ENCODE data around the gene DCAF12. TPM values are rescaled to one million over a fixed set of nuclear protein-coding genes. Genes with fewer than 3 reads are reported as not detected.

DCAF12 gene
- total and polyA plus RNA-seq, 5 donors from 2014 or later: 21.0 to 28.2 (median 24.1) TPM

DNA sequence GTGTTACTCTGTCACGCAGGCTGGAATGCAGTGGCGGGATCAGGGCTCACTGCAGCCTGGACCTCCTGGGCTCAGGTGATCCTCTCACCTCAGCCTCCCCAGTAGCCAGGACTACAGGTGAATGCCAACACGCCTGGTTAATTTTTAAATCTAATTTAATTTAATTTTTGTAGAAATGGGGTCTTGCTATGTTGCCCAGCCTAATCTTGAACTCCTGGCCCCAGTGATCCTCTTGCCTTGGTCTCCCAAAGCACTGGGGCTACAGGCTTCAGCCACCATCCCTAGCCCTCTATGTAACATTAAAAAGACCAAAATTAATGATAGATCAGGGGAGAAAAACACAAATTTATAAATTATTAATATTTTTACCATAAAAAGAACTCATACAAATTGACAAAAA lies 66.5 kb downstream of the DCAF12 start:
- Histone ChIP-seq H3K36me3 (ENCODE audit: control insufficient read depth, insufficient read depth, low read length) (no peaks in the 10 kb centered on the region), H3K27me3 (ENCODE audit: control insufficient read depth, insufficient read depth, low read length) (no peaks in the 10 kb centered on the region), H3K4me1 (ENCODE audit: control insufficient read depth, insufficient read depth, low read length, poor library complexity, severe bottlenecking) (no peaks in the 10 kb centered on the region), H3K27ac (ENCODE audit: insufficient read depth, low read length, poor library complexity, severe bottlenecking) (no peak overlapping the region), H3K4me3 (ENCODE audit: low read depth, low read length) (no peak overlapping the region), H3K9me3 (ENCODE audit: control insufficient read depth in 2 of 2, low read length in 2 of 2) (no peaks in the 10 kb centered on the region)
- Mint-ChIP-seq H3K4me3 (no peak overlapping the region), H3K36me3 (no peaks in the 10 kb centered on the region), H3K27ac (no peak overlapping the region), H3K27me3 (peaks cover 4% of the 10 kb centered on the region), H3K4me1 (peaks cover 0 to 1% (median 0%) of the 10 kb centered on the region in 4 donors), H3K9me3 (no peaks in the 10 kb centered on the region)
- DNase-seq (no peak), ATAC-seq (ENCODE audit: low read depth in 2 of 2) (no peak)

DNA sequence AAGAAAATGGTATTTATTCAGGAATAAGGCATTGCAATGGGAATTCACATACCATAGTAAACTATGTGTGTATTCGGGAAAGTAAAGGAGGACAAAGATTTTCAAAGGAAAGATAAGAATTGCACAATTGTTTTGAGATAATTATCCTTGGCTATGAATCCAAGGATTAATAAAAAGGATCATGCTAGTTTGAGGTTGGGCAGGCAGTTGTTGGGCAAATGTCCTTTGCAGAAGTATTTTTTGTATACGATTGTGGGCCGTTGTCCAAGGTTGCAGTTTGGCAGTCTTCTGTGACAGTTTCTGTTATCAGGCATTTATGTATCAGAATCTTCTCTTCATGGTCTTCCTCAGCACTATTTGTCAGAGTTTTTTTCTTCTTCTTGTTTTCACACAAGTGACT lies 67.2 kb downstream of the DCAF12 start:
- H3K36me3 Mint-ChIP-seq: no peaks in the 10 kb centered on the region
- H3K27ac Mint-ChIP-seq: no peak overlapping the region
- H3K27me3 Mint-ChIP-seq: peaks cover 4% of the 10 kb centered on the region
- DNase-seq (no peak), ATAC-seq (ENCODE audit: low read depth in 2 of 2) (no peak)
- H3K4me1 Mint-ChIP-seq: no peaks in the 10 kb centered on the region
- H3K9me3 ChIP-seq (ENCODE audit: control insufficient read depth in 2 of 2, low read length in 2 of 2): no peaks in the 10 kb centered on the region
- H3K9me3 Mint-ChIP-seq: no peaks in the 10 kb centered on the region
- H3K4me1 ChIP-seq (ENCODE audit: control insufficient read depth, insufficient read depth, low read length, poor library complexity, severe bottlenecking): no peaks in the 10 kb centered on the region
- H3K36me3 ChIP-seq (ENCODE audit: control insufficient read depth, insufficient read depth, low read length): no peaks in the 10 kb centered on the region
- H3K4me3 Mint-ChIP-seq: no peak overlapping the region
- no peak overlapping the region for H3K4me3 ChIP-seq (ENCODE audit: low read depth, low read length)
- no peak overlapping the region for H3K27ac ChIP-seq (ENCODE audit: insufficient read depth, low read length, poor library complexity, severe bottlenecking)
- H3K27me3 ChIP-seq (ENCODE audit: control insufficient read depth, insufficient read depth, low read length): no peaks in the 10 kb centered on the region

DNA sequence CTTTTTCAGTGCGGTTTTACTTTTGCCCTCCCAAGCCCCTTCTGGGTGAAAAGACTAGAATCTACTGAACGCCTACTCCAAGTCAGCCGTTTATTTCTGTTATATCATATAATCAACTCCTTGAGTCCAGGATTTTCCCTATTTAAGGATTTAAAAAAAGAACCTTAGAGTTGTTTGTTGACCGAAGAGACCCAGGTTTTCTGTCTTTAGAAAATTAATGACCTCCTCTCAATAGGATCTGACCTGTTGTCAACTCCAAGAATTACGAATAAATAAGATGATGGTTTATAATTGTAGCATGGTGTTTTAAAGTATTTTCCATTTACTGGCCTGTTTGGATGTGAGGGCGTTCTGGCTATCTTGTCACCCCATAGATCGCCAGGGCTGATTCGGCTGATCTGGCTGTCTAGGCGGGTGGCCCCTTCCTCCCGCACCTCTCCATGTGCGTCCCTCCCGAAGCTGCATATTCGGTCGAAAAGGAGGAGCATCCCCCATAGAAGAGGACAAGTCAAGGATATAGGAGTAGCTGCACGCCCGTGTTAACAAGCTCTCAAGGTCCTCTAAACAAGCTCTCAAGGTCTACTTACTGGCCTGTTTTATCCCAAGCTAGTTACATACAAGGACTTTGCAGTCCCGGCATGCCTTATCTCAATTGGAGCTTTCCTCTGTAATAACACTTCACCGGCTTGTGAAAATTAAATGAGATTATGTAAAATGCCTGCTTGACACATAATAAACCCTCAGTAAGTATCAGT lies 76.7 kb downstream of the DCAF12 start:
- Histone ChIP-seq H3K27me3 (ENCODE audit: control insufficient read depth, insufficient read depth, low read length) (no peaks in the 10 kb centered on the region), H3K36me3 (ENCODE audit: control insufficient read depth, insufficient read depth, low read length) (no peaks in the 10 kb centered on the region), H3K27ac (ENCODE audit: insufficient read depth, low read length, poor library complexity, severe bottlenecking) (peak overlapping the region; percentile 91), H3K9me3 (ENCODE audit: control insufficient read depth in 2 of 2, low read length in 2 of 2) (no peaks in the 10 kb centered on the region), H3K4me3 (ENCODE audit: low read depth, low read length) (peak overlapping the region; percentile 94), H3K4me1 (ENCODE audit: control insufficient read depth, insufficient read depth, low read length, poor library complexity, severe bottlenecking) (peaks cover 27% of the 10 kb centered on the region)
- DNase-seq: no peak
- peak overlapping the region; percentile 97 to 99 (median 98) for H3K4me3 Mint-ChIP-seq
- H3K36me3 Mint-ChIP-seq: no peaks in the 10 kb centered on the region
- H3K4me1 Mint-ChIP-seq: peaks cover 19 to 43% (median 31%) of the 10 kb centered on the region in 4 donors
- H3K27ac Mint-ChIP-seq: peak overlapping the region; percentile 97 to 100 (median 99)
- peaks cover 5% of the 10 kb centered on the region for H3K27me3 Mint-ChIP-seq
- H3K9me3 Mint-ChIP-seq: peaks cover 0 to 2% (median 0%) of the 10 kb centered on the region in 7 donors
- no peak for ATAC-seq (ENCODE audit: low read depth in 2 of 2)

DNA sequence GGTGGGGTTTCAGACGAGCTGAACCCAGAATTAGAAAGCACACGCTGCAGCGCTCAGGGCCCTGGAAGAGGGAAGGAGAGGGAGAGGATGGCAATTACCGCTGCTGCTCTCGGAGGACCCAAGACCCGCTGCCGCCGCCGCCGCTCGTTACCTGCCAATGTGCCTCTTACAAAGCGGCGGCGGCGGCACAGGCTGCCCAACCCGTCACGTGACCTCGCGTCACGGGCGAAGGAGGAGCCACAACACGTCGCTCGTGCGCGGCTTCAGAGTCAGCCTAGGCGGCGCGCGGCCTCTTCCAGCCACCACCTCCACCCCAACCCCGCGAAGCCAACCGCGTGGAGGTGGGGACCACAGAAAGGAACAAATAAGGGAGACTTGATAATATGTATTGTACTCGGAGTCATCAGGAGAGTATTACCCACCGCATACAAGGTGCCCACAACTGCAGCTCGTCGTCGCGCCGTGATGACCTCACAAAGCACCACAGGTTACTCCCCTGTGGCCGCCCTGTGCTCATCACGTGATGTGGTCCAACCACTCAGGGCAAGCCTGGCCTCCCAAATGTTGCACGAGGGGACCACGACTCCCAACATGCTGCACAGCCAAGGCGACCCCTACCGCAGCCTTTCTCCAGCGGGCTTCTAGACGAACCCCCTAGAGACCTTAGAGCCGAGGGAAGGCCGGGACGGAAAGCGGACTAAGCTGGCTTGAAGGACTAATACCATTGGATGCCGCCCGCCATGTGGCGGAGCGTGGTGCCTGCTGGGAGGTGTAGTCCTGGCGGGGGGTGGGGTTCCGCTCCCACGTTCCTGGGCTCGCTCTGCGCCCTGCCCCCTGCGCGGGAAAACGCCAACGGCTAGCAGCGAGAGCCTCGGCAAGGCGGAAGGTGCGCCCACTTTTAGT lies 77.5 kb downstream of the DCAF12 start, which contains the start of gene UBAP2:
UBAP2 (minus strand) TSS at position 161 of the 903 bp plus-strand sequence. CDS start 31,739 bp downstream, outside the sequence.
- DNase-seq: peak; percentile 95 to 98 (median 98)
- Mint-ChIP-seq H3K4me1 (peaks cover 19 to 43% (median 31%) of the 10 kb centered on the region in 4 donors), H3K36me3 (no peaks in the 10 kb centered on the region)

DNA sequence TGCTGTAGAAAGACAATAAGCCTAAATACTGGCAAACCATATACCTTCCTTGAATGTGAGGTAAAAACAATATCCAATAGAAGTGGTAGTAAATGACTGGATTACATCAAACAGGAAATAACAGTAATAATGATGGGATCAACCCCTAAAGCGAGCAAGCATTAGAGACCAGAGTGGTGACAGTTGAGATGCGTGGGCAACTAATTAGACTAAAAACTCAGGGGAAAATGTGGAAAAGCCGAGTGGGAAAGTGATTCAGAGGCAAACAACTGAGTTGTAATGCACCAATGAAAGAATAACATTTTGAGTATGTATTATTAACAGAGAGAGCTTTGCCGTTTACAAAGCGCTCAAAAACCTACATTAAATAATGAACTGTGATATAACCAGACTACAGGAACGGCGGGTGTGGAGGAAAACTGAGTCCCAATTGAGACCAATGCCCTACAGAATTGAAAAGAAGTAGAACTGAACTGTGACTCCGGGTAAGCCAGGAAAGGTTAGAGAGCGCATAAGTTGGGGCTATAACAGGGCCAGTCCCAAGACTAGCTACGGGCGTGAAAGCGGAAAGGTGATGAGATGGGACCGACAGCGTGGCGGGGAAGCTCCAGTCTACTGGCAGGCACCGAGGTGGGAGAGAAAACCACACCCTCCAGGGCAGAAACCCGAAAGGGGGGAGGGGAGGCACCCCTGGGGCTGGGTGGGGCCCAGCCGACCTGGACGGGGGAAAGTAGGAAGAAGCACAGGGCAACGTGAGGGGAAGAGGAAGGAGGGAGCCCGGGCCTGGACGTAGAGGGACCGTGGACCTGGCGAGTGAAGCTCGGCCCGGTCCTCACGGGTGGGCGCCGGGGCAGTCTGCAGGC lies 78.4 kb downstream of the DCAF12 start:
- ATAC-seq (ENCODE audit: low read depth in 2 of 2) (peak in 1 of 2 donors; percentile 1), DNase-seq (peak in 2 of 3 donors; percentile 46 to 59)
- H3K36me3 Mint-ChIP-seq: no peaks in the 10 kb centered on the region
- no peaks in the 10 kb centered on the region for H3K36me3 ChIP-seq (ENCODE audit: control insufficient read depth, insufficient read depth, low read length)
- H3K4me1 ChIP-seq (ENCODE audit: control insufficient read depth, insufficient read depth, low read length, poor library complexity, severe bottlenecking): peaks cover 27% of the 10 kb centered on the region
- H3K9me3 ChIP-seq (ENCODE audit: control insufficient read depth in 2 of 2, low read length in 2 of 2): no peaks in the 10 kb centered on the region
- peak overlapping the region; percentile 91 for H3K27ac ChIP-seq (ENCODE audit: insufficient read depth, low read length, poor library complexity, severe bottlenecking)
- H3K4me3 Mint-ChIP-seq: peak overlapping the region; percentile 97 to 99 (median 98)
- H3K27me3 Mint-ChIP-seq: peaks cover 5% of the 10 kb centered on the region
- H3K4me3 ChIP-seq (ENCODE audit: low read depth, low read length): peak overlapping the region; percentile 94
- H3K27me3 ChIP-seq (ENCODE audit: control insufficient read depth, insufficient read depth, low read length): no peaks in the 10 kb centered on the region
- H3K4me1 Mint-ChIP-seq: peaks cover 19 to 43% (median 31%) of the 10 kb centered on the region in 4 donors
- peaks cover 0 to 2% (median 0%) of the 10 kb centered on the region in 7 donors for H3K9me3 Mint-ChIP-seq
- peak overlapping the region; percentile 97 to 100 (median 99) for H3K27ac Mint-ChIP-seq

More for the DNA sequence above, 77.5 kb downstream of the DCAF12 start, which contains the start of gene UBAP2:
- Mint-ChIP-seq H3K4me3 (peak within 1 kb of the TSS; percentile 97 to 99 (median 98)), H3K27me3 (peaks cover 5% of the 10 kb centered on the region), H3K27ac (peak within 1 kb of the TSS; percentile 97 to 100 (median 99)), H3K9me3 (peaks cover 0 to 2% (median 0%) of the 10 kb centered on the region in 7 donors)
- no peaks in the 10 kb centered on the region for H3K36me3 ChIP-seq (ENCODE audit: control insufficient read depth, insufficient read depth, low read length)
- peak within 1 kb of the TSS; percentile 91 for H3K27ac ChIP-seq (ENCODE audit: insufficient read depth, low read length, poor library complexity, severe bottlenecking)
- no peaks in the 10 kb centered on the region for H3K9me3 ChIP-seq (ENCODE audit: control insufficient read depth in 2 of 2, low read length in 2 of 2)
- ATAC-seq (ENCODE audit: low read depth in 2 of 2): peak; percentile 87
- no peaks in the 10 kb centered on the region for H3K27me3 ChIP-seq (ENCODE audit: control insufficient read depth, insufficient read depth, low read length)
- peak within 1 kb of the TSS; percentile 94 for H3K4me3 ChIP-seq (ENCODE audit: low read depth, low read length)
- peaks cover 27% of the 10 kb centered on the region for H3K4me1 ChIP-seq (ENCODE audit: control insufficient read depth, insufficient read depth, low read length, poor library complexity, severe bottlenecking)

DNA sequence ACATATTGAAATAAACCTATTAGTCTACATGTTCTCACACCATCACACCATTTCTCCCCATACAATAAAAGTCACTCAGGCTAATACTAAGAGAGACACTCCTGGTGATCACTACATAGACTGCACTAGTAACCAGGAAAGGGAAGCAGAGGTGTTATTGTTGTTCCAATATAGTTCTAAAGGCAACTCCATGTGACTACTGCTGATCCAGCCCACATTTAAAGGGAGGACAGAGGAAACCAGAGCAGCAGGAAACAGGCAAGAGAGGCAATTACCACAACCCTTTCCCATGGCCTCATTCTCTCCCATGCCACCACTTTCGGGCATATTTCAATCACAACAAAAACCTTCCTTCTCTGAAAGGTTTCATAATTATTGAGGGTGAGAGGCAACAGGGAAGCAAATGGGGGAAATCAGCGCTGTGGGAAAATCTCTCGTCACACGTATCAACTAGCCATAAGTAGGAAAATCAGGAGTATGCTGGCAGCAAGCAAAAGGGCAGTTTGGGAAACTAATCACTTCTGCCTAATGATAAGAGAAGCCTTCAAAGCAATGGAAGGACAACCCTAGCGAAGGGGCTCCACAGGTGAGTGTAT lies 79.6 kb downstream of the DCAF12 start:
- H3K9me3 ChIP-seq (ENCODE audit: control insufficient read depth in 2 of 2, low read length in 2 of 2): no peaks in the 10 kb centered on the region
- peaks cover 5% of the 10 kb centered on the region for H3K27me3 Mint-ChIP-seq
- H3K9me3 Mint-ChIP-seq: peaks cover 0 to 2% (median 0%) of the 10 kb centered on the region in 7 donors
- DNase-seq (peak in 1 of 3 donors; percentile 28), ATAC-seq (ENCODE audit: low read depth in 2 of 2) (no peak)
- peak overlapping the region; percentile 42 to 99 (median 65) for H3K27ac Mint-ChIP-seq
- no peaks in the 10 kb centered on the region for H3K36me3 ChIP-seq (ENCODE audit: control insufficient read depth, insufficient read depth, low read length)
- no peaks in the 10 kb centered on the region for H3K27me3 ChIP-seq (ENCODE audit: control insufficient read depth, insufficient read depth, low read length)
- peaks cover 19 to 45% (median 35%) of the 10 kb centered on the region in 4 donors for H3K4me1 Mint-ChIP-seq
- peak overlapping the region; percentile 94 for H3K4me3 ChIP-seq (ENCODE audit: low read depth, low read length)
- no peak overlapping the region for H3K27ac ChIP-seq (ENCODE audit: insufficient read depth, low read length, poor library complexity, severe bottlenecking)
- H3K36me3 Mint-ChIP-seq: no peaks in the 10 kb centered on the region
- H3K4me1 ChIP-seq (ENCODE audit: control insufficient read depth, insufficient read depth, low read length, poor library complexity, severe bottlenecking): peaks cover 27% of the 10 kb centered on the region
- peak overlapping the region; percentile 97 to 99 (median 98) for H3K4me3 Mint-ChIP-seq

Data from CD4-positive, CD25-positive, alpha-beta regulatory T cell (primary cell).